ENCODE results near the gene INPP5K.

INPP5K gene

DNA sequence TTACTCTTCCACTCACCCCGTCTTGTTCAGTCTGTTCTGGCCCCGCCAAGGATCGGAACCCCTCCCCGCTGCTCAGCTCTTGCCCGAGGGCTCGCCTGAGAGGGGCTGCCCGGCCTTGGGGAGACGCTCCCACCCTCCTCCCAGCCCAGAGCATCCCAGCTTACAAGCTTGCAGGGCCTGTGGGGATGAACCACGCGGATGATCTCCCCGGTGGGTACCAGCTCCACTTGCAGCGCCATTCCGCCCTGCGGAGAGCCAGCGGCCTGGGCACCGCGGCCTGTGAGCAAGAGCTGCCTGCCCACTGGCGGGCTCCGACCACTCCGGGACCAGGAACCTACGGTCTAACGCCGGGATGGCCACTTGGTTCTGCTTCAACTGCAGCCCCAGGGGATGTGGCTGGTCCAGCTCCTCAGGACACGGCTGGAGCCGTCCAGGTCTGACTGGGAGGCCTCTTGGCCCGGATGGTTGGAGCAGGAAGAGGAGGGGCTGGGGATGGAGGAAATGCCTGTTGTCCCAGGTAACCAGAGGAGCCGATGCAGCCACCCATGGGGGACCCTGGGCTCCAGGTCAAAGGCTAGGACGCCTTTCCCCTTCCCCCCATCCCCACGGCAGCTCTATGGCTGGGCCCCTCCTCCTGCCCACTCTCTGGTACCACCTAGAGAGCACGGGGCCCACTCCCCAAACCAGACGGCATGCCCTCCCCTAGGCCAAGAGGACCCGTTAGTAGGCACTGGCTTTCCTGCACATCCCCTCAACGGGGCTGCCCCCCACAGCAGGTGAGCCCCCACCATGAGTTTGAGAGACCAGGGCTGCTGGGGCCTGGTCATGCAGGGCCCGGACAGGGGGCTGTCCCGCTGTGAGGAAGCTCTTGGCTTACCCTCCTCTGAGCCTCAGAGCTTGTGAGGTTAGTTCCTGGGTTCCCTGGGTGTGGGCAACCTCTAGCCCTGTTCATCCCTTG is 23.9 kb downstream of the INPP5K start, which contains the start of gene MYO1C:
Gene MYO1C, minus strand, starts transcription at position 438 of the 958 bp plus-strand sequence. Its CDS starts 199 bp downstream, at position 239.
- in situ Hi-C loops (cut with MboI; ENCODE audit: low sequenced_read_pairs, unreplicated experiment): no loop called here
- TF ChIP-seq CTCF (IDR thresholded peaks at IDR 0.05; ENCODE audit: borderline replicate concordance, control extremely low read depth, extremely low read depth, insufficient read depth, missing control alignments): no peak
- no peak for DNase-seq (ENCODE audit: low spot score)

DNA sequence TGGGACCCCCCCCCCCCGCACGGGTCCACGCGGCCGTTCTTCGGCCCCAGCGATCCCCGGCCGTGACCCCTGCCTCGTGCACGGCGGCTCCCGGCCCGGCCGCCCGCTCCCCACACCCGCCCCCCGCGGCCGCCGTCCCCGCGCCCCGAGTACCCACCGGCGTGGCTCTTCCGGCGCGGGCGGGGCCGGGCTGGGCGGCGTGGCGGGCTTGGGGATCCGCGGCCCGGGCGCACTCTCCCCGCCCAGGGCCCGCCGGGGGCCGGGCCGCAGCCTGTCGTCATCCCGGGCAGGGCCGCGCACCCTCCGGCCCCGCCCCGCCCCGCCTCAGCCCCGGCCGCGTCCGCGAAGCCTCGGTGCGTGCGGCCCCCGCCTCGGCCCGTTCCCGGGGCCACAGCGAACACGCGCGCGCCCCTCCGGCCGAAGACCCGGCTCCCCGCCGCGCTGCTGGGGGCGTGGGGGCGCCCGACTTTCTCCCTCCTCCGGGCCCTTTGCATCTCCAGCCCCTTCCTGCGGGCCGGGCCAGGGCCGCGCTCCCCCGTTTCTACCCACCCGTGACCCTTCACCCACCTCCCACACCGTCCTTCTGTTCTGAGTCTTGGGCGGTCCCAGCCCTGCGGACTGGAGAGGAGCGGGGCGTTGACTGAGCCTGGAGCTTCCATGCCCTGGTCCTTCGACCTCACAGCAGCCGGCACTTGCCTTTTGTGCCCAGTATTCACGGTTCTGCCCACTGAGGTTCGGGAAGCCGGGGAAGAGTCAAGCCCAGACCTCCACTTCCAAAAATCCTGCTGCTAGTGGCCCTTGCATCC is 24.8 kb downstream of the INPP5K start:
- in situ Hi-C loops (cut with MboI; ENCODE audit: low sequenced_read_pairs, unreplicated experiment): no loop called here
- DNase-seq (ENCODE audit: low spot score): peak; percentile 93
- TF ChIP-seq CTCF (IDR thresholded peaks at IDR 0.05; ENCODE audit: borderline replicate concordance, control extremely low read depth, extremely low read depth, insufficient read depth, missing control alignments): no peak

DNA sequence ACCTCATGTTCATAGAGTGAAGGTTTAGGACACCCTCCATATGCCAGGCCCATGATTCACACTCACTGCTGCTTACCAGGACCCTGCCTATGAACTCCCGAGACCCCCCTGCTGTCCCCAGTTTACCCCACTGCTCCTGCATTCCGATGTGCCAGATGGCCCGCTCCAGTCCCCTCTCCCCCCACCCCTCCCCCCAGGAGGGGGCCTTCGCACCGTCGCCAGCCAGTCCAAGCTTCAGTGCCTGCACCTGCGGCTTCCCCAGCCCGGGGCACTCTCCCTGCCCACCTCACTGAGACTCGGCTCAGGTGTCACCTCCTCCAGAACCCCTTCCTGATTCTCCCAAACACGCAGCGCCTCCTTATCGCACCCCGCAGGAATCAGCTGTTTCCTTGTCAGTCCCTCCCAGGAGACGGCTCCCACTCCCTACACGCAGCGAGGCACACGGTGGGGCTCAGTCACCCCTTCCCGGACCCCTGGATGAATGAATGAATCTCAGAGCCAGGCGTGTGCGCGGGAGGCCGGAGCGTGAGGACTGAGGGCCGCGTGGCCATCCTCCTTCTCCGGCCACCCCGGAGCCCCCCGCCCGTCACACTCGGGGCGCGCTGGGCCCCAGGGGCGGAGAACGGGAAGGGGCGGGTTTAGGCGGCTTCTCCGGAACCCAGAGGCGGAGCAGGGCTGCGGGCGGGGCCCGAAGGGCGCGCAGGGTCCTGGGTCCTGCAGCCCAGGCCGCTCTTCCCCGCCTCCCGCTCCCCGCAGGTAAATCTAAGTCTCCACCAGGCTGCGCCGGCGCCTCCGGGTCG is 25.6 kb downstream of the INPP5K start:
- in situ Hi-C loops (cut with MboI; ENCODE audit: low sequenced_read_pairs, unreplicated experiment): no loop called here
- DNase-seq (ENCODE audit: low spot score): peak; percentile 93
- TF ChIP-seq CTCF (IDR thresholded peaks at IDR 0.05; ENCODE audit: borderline replicate concordance, control extremely low read depth, extremely low read depth, insufficient read depth, missing control alignments): no peak

DNA sequence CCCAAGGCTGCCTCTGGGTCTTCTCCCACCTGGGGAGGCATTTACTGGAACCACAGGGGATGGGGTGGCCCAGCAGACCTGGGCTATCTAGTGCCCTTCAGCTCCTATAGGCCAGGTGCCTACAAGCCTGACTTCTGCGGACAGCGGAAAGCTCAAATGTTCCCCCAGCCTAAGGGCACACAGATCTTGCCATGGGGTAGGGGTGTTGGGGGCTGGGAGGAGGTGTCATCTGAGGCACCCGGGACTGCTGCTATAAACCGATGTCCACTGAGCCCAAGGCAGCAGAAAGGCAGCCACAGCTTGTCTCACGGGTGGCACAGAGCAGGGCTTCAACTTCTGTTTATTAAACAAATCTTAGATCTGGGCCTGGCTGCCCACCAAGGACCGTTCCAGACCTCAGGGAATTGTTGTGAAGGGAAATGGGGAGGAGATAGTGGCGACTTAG is 27.6 kb downstream of the INPP5K start:
- DNase-seq (ENCODE audit: low spot score): no peak
- in situ Hi-C loops (cut with MboI; ENCODE audit: low sequenced_read_pairs, unreplicated experiment): no loop called here
- TF ChIP-seq CTCF (IDR thresholded peaks at IDR 0.05; ENCODE audit: borderline replicate concordance, control extremely low read depth, extremely low read depth, insufficient read depth, missing control alignments): no peak

DNA sequence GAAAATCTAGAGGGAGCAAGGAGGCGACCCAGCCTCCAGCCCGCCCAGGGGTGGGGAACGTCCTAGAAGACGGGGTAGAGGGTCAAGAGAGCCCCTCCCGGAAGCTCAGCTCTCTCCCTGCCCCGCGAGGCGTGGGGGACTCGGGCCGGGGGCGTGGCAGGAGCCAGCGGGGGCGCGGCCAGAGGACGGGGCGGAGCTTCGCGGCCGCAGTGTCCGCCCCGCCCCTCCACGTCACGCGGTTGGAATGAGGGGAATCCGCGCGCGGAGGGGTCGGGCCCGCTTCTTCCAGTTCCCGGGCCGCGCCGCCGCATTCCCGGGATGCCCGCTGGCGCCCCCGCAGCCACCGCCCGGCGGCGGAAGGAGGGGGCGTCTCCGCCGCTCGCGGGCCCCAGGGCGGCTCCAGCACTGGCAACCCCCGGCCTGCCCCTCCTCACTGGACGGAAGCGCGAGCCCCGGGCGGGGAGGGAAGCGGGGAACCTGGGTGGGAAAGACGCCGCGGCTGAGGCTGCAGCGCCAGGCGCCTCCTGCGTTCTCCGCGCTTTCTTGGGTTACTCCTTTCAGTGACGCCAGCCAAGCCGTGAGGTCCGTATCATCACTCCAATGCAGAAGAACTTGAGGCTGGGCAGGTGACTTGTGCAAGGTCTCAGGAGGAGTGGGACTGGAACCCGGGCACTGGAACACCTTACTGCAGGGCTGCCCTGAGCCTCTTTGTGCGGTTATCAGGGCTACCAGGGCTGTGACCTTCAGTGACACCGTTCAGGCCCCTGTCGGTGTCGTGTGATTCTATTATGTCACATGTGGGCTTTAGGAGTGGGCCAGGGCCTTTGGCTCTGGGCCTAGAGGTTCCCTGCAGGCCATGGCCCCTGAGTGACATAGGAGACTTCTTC is 28.2 kb downstream of the INPP5K start:
- in situ Hi-C loops (cut with MboI; ENCODE audit: low sequenced_read_pairs, unreplicated experiment): no loop called here
- TF ChIP-seq CTCF (IDR thresholded peaks at IDR 0.05; ENCODE audit: borderline replicate concordance, control extremely low read depth, extremely low read depth, insufficient read depth, missing control alignments): no peak
- peak; percentile 87 for DNase-seq (ENCODE audit: low spot score)
